OCI-LY3 (cell line): ENCODE results near the gene DDX24.

Experiments
- H2AFZ ChIP-seq: fragments of 200-600, 300-600 bp; shearing (Covaris generic); 2 replicates; pipeline ENCODE4 v1.6.0; 2014; ENCODE audit warnings: antibody characterized with exemption, low read depth, low read length
- H3K27ac ChIP-seq: fragments of 200-600, 300-600 bp; sonication (generic); 2 replicates; pipeline ENCODE4 v1.5.1; 2014; ENCODE audit warnings: mild to moderate bottlenecking, low read length, moderate library complexity, mixed read lengths
- H3K27me3 ChIP-seq: fragments of 200-600, 300-600 bp; sonication (generic); 2 replicates; pipeline ENCODE4 v1.6.1; 2014; ENCODE audit warnings: low read depth, low read length, mixed read lengths
- H3K36me3 ChIP-seq: fragments of 200-600, 300-600 bp; sonication (generic); replicated peaks from 2 replicates; pipeline ENCODE3; 2014; ENCODE audit warnings: low read depth, low read length, mixed read lengths
- H3K4me1 ChIP-seq: fragments of 300-600, 200-600 bp; sonication (generic); 2 replicates; pipeline ENCODE4 v1.6.1; 2014; ENCODE audit warnings: low read length, mixed read lengths
- H3K4me2 ChIP-seq: fragments of 200-600, 300-600 bp; sonication (generic); 2 replicates; pipeline ENCODE4 v1.6.1; 2014; ENCODE audit warnings: low read length, mixed read lengths
- H3K4me3 ChIP-seq: fragments of 300-600, 200-600 bp; sonication (generic); 2 replicates; pipeline ENCODE4 v1.5.1; 2014; ENCODE audit warnings: antibody characterized with exemption, mild to moderate bottlenecking, low read length, moderate library complexity
- H3K79me2 ChIP-seq: fragments of 300-600, 200-600 bp; shearing (Covaris generic); 2 replicates; pipeline ENCODE4 v1.6.1; 2014; ENCODE audit warnings: mild to moderate bottlenecking, low read length, mixed read lengths
- H3K9ac ChIP-seq: fragments of 300-600, 200-600 bp; shearing (Covaris generic); 2 replicates; pipeline ENCODE4 v1.6.0; 2014; ENCODE audit warnings: mild to moderate bottlenecking, low read length, moderate library complexity
- H3K9me3 ChIP-seq: fragments of 200-600, 300-600 bp; shearing (Covaris generic); 2 replicates; pipeline ENCODE4 v1.6.1; 2014; ENCODE audit warnings: low read length, mixed read lengths; ENCODE audit not compliant: insufficient read depth
- H4K20me1 ChIP-seq: fragments of 200-600, 300-600 bp; sonication (generic); 2 replicates; pipeline ENCODE4 v1.6.1; 2016; ENCODE audit warnings: low read length, mixed read lengths; ENCODE audit not compliant: insufficient read depth
- EZH2phosphoT487 ChIP-seq: fragments of 200-600 bp; shearing (Covaris generic); IDR thresholded peaks from 2 replicates; pipeline ENCODE4 v1.6.1; 2018; ENCODE audit warnings: antibody characterized with exemption, mixed run types, low read depth
- TF ChIP-seq, protein P1 (sequence below): fragments of 200-600, 300-600 bp; sonication (generic); IDR thresholded peaks from 2 replicates; pipeline ENCODE4 v1.5.1; 2014; ENCODE audit warnings: antibody characterized with exemption, low read length, low read depth

DDX24 gene

GRCh38 chr14:94052199-94052598 is 28.8 kb downstream of the DDX24 start:
- H3K27ac ChIP-seq, result no peak overlapping the region

DNA sequence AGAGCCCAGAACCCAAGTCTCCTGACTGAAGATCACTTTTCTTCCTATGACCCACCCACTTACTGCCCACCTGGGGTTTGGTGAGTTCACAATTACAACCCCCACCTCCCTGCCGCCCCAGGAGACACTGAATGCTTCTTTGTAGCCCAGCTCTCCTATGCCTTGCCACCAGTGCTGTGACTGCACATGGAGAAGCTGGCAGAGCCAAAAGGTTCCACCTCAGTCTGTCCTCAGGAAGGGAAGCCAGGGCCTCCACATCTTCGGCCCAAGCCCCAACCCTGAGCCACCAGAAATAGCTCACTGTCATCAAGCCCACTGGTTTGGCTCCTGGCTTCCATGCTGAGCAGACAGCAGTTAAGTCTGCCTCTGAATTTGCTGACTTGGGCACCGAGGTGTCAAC is 29.2 kb downstream of the DDX24 start:
- Histone ChIP-seq H3K27me3 (no peaks in the 10 kb centered on the region), H3K4me3 (no peak overlapping the region), H3K27ac (no peak overlapping the region), H3K4me1 (no peaks in the 10 kb centered on the region), H3K9me3 (no peaks in the 10 kb centered on the region), H3K36me3 (peaks cover 89% of the 10 kb centered on the region), H3K4me2 (no peak overlapping the region), H3K79me2 (no peaks in the 10 kb centered on the region), H4K20me1 (0 out of 2 replicates have a peak, but pooled peaks cover 10% of the 10 kb centered on the region), H3K9ac (no peak overlapping the region), H2AFZ (no peak overlapping the region)
- TF ChIP-seq, protein P1, sequence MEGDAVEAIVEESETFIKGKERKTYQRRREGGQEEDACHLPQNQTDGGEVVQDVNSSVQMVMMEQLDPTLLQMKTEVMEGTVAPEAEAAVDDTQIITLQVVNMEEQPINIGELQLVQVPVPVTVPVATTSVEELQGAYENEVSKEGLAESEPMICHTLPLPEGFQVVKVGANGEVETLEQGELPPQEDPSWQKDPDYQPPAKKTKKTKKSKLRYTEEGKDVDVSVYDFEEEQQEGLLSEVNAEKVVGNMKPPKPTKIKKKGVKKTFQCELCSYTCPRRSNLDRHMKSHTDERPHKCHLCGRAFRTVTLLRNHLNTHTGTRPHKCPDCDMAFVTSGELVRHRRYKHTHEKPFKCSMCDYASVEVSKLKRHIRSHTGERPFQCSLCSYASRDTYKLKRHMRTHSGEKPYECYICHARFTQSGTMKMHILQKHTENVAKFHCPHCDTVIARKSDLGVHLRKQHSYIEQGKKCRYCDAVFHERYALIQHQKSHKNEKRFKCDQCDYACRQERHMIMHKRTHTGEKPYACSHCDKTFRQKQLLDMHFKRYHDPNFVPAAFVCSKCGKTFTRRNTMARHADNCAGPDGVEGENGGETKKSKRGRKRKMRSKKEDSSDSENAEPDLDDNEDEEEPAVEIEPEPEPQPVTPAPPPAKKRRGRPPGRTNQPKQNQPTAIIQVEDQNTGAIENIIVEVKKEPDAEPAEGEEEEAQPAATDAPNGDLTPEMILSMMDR, result no peak
- TF ChIP-seq EZH2phosphoT487, result no peak

More at GRCh38 chr14:94052199-94052598, 28.8 kb downstream of the DDX24 start:
- H2AFZ ChIP-seq, result no peak overlapping the region
- no peak overlapping the region for H3K4me3 ChIP-seq
- no peaks in the 10 kb centered on the region for H3K9me3 ChIP-seq
- H3K36me3 ChIP-seq, result peaks cover 85% of the 10 kb centered on the region
- H3K79me2 ChIP-seq, result no peaks in the 10 kb centered on the region
- 0 out of 2 replicates have a peak, but pooled peaks cover 10% of the 10 kb centered on the region for H4K20me1 ChIP-seq
- H3K9ac ChIP-seq, result no peak overlapping the region
- H3K27me3 ChIP-seq, result no peaks in the 10 kb centered on the region
- no peaks in the 10 kb centered on the region for H3K4me1 ChIP-seq
- TF ChIP-seq EZH2phosphoT487, result no peak
- TF ChIP-seq, protein P1, result no peak
- no peak overlapping the region for H3K4me2 ChIP-seq

GRCh38 chr14:94051115-94051514 is 29.9 kb downstream of the DDX24 start:
- no peak overlapping the region for H2AFZ ChIP-seq
- H3K4me3 ChIP-seq, result no peak overlapping the region
- no peaks in the 10 kb centered on the region for H3K9me3 ChIP-seq
- H3K4me2 ChIP-seq, result no peak overlapping the region
- no peak overlapping the region for H3K27ac ChIP-seq
- no peaks in the 10 kb centered on the region for H3K27me3 ChIP-seq
- no peak overlapping the region for H3K9ac ChIP-seq
- no peaks in the 10 kb centered on the region for H3K79me2 ChIP-seq
- H3K4me1 ChIP-seq, result no peaks in the 10 kb centered on the region
- TF ChIP-seq, protein P1, result peak; percentile 23; the same call in 1 of the 2 replicates
- no peak for TF ChIP-seq EZH2phosphoT487
- H4K20me1 ChIP-seq, result 0 out of 2 replicates have a peak, but pooled peaks cover 9% of the 10 kb centered on the region
- peaks cover 86% of the 10 kb centered on the region for H3K36me3 ChIP-seq

DNA sequence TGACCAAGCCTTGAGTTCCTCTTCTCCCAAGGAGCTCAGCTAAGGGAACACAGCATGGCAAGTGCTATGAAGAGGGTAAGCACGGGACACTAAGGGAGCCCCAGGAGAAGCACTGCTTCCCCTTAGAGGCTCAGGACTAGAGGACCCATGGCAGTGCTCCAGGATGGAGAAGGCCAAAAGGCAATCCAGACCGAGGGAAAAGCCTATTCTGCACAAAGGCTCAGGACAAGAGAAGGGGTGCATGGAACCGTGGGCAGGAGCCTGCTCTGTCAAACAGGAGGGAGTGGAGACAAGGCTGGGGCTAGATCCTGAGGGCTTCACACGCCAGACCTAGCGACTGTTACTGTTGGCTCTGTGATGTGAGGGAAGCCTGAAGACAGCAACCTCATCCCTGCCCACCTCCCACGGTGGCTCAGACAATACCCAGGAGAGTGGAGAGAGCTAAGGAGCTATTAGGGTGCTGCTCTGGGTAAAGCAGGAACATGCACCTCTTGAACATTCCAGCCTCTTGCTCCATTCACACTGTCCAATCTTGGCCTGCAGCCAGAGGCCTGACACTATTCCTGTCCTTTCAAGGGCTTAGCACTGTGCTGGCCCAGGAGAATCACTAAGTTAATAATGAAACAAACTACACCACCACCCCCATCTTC is 30.6 kb downstream of the DDX24 start:
- Histone ChIP-seq H3K79me2 (no peaks in the 10 kb centered on the region), H3K4me3 (no peak overlapping the region), H3K9me3 (no peaks in the 10 kb centered on the region), H2AFZ (no peak overlapping the region), H4K20me1 (0 out of 2 replicates have a peak, but pooled peaks cover 5% of the 10 kb centered on the region), H3K27me3 (no peaks in the 10 kb centered on the region), H3K9ac (no peak overlapping the region), H3K27ac (no peak overlapping the region), H3K4me2 (no peak overlapping the region), H3K36me3 (peaks cover 85% of the 10 kb centered on the region), H3K4me1 (no peaks in the 10 kb centered on the region)
- no peak for TF ChIP-seq EZH2phosphoT487
- TF ChIP-seq, protein P1, result no peak
